ENCODE data around the gene SDCBP2.

SDCBP2 gene

GRCh38 chr20:1295276-1295930 is 33.5 kb downstream of the SDCBP2 start:
- no peak for DNase-seq (ENCODE audit: low spot score)

- DNase-seq (ENCODE audit: low spot score) = no peak
These were observed 34.4 kb downstream of the SDCBP2 start for GRCh38 chr20:1294497-1294896.

GRCh38 chr20:1293641-1294379 is 35.1 kb downstream of the SDCBP2 start:
- DNase-seq (ENCODE audit: low spot score) = no peak

- no peak for DNase-seq (ENCODE audit: low spot score)
These were observed 36.3 kb downstream of the SDCBP2 start for GRCh38 chr20:1292620-1293019.

- DNase-seq (ENCODE audit: low spot score) = no peak
These were observed 37.7 kb downstream of the SDCBP2 start for GRCh38 chr20:1291191-1291741.

- DNase-seq (ENCODE audit: low spot score) = no peak
These were observed 41.0 kb downstream of the SDCBP2 start for GRCh38 chr20:1287787-1288569.

GRCh38 chr20:1287306-1287705 is 41.6 kb downstream of the SDCBP2 start:
- no peak for DNase-seq (ENCODE audit: low spot score)

GRCh38 chr20:1286267-1287024 is 42.5 kb downstream of the SDCBP2 start:
- no peak for DNase-seq (ENCODE audit: low spot score)

- no peak for DNase-seq (ENCODE audit: low spot score)
These were observed 45.1 kb downstream of the SDCBP2 start for GRCh38 chr20:1283522-1284510.

GRCh38 chr20:1282966-1283365 is 46.0 kb downstream of the SDCBP2 start:
- DNase-seq (ENCODE audit: low spot score) = no peak

- no peak for DNase-seq (ENCODE audit: low spot score)
These were observed 47.5 kb downstream of the SDCBP2 start for GRCh38 chr20:1281279-1282057.

- DNase-seq (ENCODE audit: low spot score) = no peak
These were observed 48.5 kb downstream of the SDCBP2 start for GRCh38 chr20:1280195-1281102.

- DNase-seq (ENCODE audit: low spot score) = no peak
These were observed 49.9 kb downstream of the SDCBP2 start for GRCh38 chr20:1278993-1279392.

GRCh38 chr20:1277529-1278322 is 51.2 kb downstream of the SDCBP2 start:
- DNase-seq (ENCODE audit: low spot score) = no peak

GRCh38 chr20:1275919-1276318 is 53.0 kb downstream of the SDCBP2 start:
- no peak for DNase-seq (ENCODE audit: low spot score)

GRCh38 chr20:1274485-1275311 is 54.2 kb downstream of the SDCBP2 start:
- no peak for DNase-seq (ENCODE audit: low spot score)

GRCh38 chr20:1273366-1273765 is 55.6 kb downstream of the SDCBP2 start:
- DNase-seq (ENCODE audit: low spot score) = no peak

Measured in hematopoietic multipotent progenitor cell treated with erythropoietin and hydrocortisone succinate and interleukin-3 and kit ligand, for 15 days (in vitro differentiated cells).